ENCODE measurements around the gene JAML.
A peak's percentile ranks its signal among the peaks of the same experiment; 100 is the strongest.

Gene JAML

DNA sequence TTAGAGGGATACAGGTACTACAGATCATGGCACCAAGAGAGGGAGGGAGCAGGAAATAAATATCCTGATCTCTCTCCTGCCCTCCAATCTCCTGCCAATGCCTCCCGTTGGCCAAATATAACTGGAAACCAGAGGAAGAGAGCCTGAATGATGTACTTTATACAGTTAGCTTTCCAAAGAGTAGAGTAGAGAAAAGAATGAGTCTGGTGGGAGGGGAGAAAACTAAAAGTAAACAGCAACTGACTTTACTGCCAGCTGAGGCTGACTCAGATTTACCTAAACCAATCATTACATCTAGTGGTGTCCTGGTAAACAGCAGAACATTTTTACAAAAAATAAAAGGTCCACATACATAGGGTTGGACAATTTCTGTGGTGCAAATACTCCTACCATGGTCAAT lies 22.2 kb upstream of the JAML start:
- H3K27ac ChIP-seq: no peak overlapping the region
- TF ChIP-seq, protein P1, sequence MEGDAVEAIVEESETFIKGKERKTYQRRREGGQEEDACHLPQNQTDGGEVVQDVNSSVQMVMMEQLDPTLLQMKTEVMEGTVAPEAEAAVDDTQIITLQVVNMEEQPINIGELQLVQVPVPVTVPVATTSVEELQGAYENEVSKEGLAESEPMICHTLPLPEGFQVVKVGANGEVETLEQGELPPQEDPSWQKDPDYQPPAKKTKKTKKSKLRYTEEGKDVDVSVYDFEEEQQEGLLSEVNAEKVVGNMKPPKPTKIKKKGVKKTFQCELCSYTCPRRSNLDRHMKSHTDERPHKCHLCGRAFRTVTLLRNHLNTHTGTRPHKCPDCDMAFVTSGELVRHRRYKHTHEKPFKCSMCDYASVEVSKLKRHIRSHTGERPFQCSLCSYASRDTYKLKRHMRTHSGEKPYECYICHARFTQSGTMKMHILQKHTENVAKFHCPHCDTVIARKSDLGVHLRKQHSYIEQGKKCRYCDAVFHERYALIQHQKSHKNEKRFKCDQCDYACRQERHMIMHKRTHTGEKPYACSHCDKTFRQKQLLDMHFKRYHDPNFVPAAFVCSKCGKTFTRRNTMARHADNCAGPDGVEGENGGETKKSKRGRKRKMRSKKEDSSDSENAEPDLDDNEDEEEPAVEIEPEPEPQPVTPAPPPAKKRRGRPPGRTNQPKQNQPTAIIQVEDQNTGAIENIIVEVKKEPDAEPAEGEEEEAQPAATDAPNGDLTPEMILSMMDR (conservative IDR thresholded peaks at IDR 0.05): no peak

- TF ChIP-seq, protein P1 (conservative IDR thresholded peaks at IDR 0.05): no peak
- no peak overlapping the region for H3K27ac ChIP-seq
Observed at GRCh38 chr11:118245936-118246562, 21.2 kb upstream of the JAML start.

DNA sequence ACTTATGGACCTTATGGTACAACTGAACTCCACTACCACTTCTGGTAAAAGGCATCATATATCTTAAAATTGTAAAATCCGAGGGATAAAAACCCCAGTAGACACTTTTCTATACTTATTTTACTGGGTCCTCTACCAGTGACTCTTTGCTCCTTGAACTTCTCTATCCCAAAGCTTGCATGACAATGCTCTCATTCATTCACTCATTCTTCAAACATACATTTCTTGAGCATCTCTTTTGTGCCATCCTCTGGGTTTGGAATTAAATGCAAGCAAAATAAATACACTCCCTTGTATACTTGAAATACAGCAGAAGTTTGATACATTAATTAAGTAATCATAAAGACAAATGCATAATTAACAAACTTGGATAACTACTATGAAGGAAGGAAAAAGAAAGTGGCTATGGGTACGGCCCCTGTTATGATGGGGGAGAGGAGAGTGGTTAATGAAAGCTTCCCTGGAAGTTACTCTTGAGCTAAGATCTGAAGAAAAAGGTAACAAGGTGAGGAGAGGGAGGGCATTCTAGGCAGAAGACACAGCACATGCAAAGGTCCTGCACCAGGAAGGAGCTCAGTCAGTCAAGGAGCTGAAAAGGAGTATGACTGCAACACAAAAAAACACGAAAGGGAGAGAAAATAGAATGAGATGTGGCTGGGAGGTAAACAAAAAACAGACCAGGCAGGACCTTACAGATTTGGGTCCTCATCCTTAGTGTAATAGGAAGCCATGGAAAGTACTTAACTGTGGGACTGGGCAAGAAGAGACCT lies 19.4 kb upstream of the JAML start:
- TF ChIP-seq, protein P1 (conservative IDR thresholded peaks at IDR 0.05): no peak
- no peak overlapping the region for H3K27ac ChIP-seq

- TF ChIP-seq, protein P1 (conservative IDR thresholded peaks at IDR 0.05): no peak
Observed at GRCh38 chr11:118243161-118243560, 18.4 kb upstream of the JAML start.

DNA sequence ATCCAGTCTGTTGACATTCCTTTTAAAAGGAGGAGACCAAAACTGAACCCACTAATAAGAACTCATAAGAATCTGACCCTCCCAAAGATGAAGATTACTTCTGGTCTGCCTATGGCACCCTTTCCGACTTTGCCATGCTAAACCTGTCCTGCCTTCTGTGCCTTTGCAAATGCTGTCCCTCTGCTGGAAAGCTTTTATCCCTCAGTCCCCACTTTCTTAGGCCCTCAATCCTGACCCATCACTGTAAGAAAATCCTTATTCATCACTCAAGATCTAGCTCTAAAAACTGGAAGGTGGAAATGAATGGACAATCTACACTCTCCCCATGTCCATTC lies 16.9 kb upstream of the JAML start:
- TF ChIP-seq, protein P1 (conservative IDR thresholded peaks at IDR 0.05): no peak
- H3K27ac ChIP-seq: peak overlapping the region; percentile 83

More at GRCh38 chr11:118243161-118243560, 18.4 kb upstream of the JAML start:
- no peak overlapping the region; the same call in 1 of the 2 replicates for H3K27ac ChIP-seq

DNA sequence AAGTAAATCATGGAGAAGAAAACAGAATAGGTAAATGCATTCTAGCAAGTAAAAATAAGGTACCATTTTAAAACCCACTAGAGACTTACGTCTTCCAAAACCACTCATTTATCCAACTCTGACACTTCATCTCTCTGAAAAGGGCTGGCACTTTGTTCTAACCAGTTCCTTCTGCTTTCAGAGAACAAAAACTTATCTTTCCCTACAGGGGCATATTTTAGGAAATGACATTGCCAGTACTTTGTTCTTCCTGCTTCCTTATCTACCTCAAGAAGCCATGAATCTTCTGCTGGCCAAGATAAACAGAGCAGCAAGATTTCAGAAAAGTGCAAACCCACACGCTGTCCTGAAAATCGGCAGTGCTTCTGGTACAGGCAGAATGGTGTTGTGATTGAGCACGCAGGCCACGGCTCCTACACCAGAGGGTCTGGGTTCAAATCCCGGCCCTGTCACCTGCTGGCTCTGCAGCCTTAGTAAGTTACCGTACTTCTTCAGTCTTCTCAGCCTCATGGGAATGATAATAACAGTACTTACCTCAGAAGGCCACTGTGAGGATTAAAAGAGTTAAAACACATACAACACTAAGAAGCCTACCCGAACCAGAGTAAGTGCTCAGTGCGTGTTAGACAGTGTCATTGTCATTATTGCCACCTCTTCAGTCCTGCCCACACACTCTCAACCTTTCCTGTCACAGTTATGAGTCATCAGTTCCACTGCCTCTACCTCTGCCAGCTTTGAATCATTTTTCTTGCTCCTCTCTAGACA lies 16.4 kb upstream of the JAML start:
- TF ChIP-seq, protein P1 (conservative IDR thresholded peaks at IDR 0.05): no peak
- H3K27ac ChIP-seq: peak overlapping the region; percentile 83

DNA sequence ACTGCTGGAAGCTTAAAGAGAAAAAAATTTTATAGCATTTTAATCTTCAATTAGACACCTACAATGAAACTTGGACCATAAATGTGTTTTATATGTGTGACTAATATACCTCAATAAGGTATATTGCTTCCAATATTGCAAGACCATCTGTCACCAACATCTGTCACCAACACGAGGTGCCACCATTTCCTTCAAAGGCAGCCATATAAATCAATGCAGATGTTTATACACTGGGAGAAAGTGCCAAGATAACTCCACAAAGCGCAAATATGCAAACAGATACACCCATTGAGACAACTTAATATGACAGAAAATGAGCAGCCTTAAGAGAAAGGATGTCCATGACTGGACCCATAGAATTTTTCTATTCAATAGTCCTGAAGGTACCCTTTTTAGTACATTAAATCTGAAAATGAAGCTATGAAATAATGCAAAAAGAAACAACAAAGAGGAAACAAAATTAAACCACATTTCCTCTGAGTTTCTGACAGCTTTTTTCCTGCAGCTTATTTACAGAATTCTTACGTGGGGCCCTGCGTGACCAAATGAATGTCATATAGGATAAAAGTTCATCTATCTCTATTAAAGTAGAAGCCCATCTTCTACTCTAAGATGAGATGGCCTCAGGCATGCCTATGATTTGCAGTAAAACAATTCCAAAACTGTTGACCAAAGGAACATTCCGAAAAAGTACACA lies 14.8 kb upstream of the JAML start:
- H3K27ac ChIP-seq: peak overlapping the region; percentile 83
- TF ChIP-seq, protein P1 (conservative IDR thresholded peaks at IDR 0.05): no peak
